K562 (cell line): ENCODE results near the gene OR5AU1. TPM values are rescaled to one million over a fixed set of nuclear protein-coding genes. Genes with fewer than 3 reads are reported as not detected.

Experiments used
- ATAC-seq: fragments of 200-7000 bp; cut with Tn5 transposase; 3 replicates; pipeline ENCODE4 v1.9.1; 2020; ENCODE audit warnings: moderate library complexity
- BruUV-seq: library from RNA; stranded (reverse); fragments of 400-500 nt; replicated peaks from 2 replicates; lab custom pipeline; 2021; lab: Mats Ljungman, UMichigan
- CTCF ChIA-PET: fragments of 300-600 bp; formaldehyde crosslinking; extraction: SDS; loops from one replicate; lab custom pipeline; 2021; ENCODE audit warnings: low intra/inter-chr PET ratio; lab: Yijun Ruan, JAX
- POLR2A ChIA-PET: fragments of 300-600, 350-650 bp; sonication (Branson Sonifier 250); formaldehyde crosslinking; extraction: SDS; loops from one replicate; lab custom pipeline; 2021; ENCODE audit warnings: antibody characterized with exemption, inconsistent platforms; lab: Yijun Ruan, JAX
- DNase-seq, 4 experiments: peaks; one replicate each; pipeline versions ENCODE4 v3.0.0 to v3.0.0-alpha.2; 2011 to 2018; ENCODE audit warnings: low spot score in 3 of 4, mixed read lengths in 3 of 4; ENCODE audit errors: extremely low read depth in 1 of 4
- FAIRE-seq: peaks from 2 replicates; lab custom pipeline; 2011; peaks lifted over from hg19 to GRCh38; lab: Jason Lieb, UNC
- H2AFZ ChIP-seq: 2 replicates; pipeline ENCODE4 v1.6.0; 2011; ENCODE audit warnings: low read depth, low read length, control low read depth, inconsistent platforms
- H3K27ac ChIP-seq: fragments of 200-600 bp; 3 replicates; pipeline ENCODE4 v1.8.0; 2011; ENCODE audit warnings: low read depth, mild to moderate bottlenecking, control low read depth, inconsistent platforms, low read length, moderate library complexity, mixed read lengths; ENCODE audit errors: extremely low read depth
- H3K27me3 ChIP-seq, 2 experiments: fragments of 300-600 bp in 1 of 2; 2 replicates in 1 of 2; 3 replicates in 1 of 2; pipeline versions ENCODE4 v1.6.0 to v1.8.0; 2011; ENCODE audit warnings: inconsistent platforms in 2 of 2, low read length in 2 of 2, mild to moderate bottlenecking in 1 of 2, mixed read lengths in 1 of 2, moderate library complexity in 1 of 2; ENCODE audit not compliant: control insufficient read depth in 2 of 2, insufficient read depth in 2 of 2
- H3K36me3 ChIP-seq: fragments of 300-600 bp; 3 replicates; pipeline ENCODE4 v1.8.0; 2011; ENCODE audit warnings: mild to moderate bottlenecking, low read length, inconsistent platforms; ENCODE audit not compliant: control insufficient read depth, insufficient read depth
- H3K4me1 ChIP-seq, 2 experiments: fragments of 200-600 bp in 1 of 2; replicated peaks in 1 of 2; 2 replicates in 1 of 2; 3 replicates in 1 of 2; pipeline versions ENCODE4 v1.5.1 to v1.8.0; 2011; ENCODE audit warnings: inconsistent platforms in 2 of 2, low read length in 2 of 2, mild to moderate bottlenecking in 1 of 2, mixed read lengths in 1 of 2, moderate library complexity in 1 of 2; ENCODE audit not compliant: control insufficient read depth in 2 of 2, insufficient read depth in 2 of 2
- H3K4me2 ChIP-seq: 2 replicates; pipeline ENCODE4 v1.6.1; 2011; ENCODE audit warnings: low read length, control low read depth, inconsistent platforms, mixed read lengths; ENCODE audit not compliant: insufficient read depth
- H3K4me3 ChIP-seq: fragments of 200-600 bp; sonication (generic), shearing (Covaris generic); 2 replicates; pipeline ENCODE4 v1.5.1; 2016; ENCODE audit warnings: control low read depth, inconsistent platforms
- H3K79me2 ChIP-seq: fragments of 200-600 bp; 3 replicates; pipeline ENCODE4 v1.8.0; 2011; ENCODE audit warnings: low read length, inconsistent platforms; ENCODE audit not compliant: control insufficient read depth, insufficient read depth
- H3K9ac ChIP-seq, 2 experiments: 2 replicates each; pipeline versions ENCODE4 v1.6.0 to v1.6.1; 2011; ENCODE audit warnings: low read depth in 2 of 2, low read length in 2 of 2, control low read depth in 1 of 2, inconsistent platforms in 1 of 2, mild to moderate bottlenecking in 1 of 2, mixed read lengths in 1 of 2; ENCODE audit not compliant: insufficient read depth in 1 of 2
- H3K9me1 ChIP-seq: one replicate; pipeline ENCODE4 v1.6.0; 2011; ENCODE audit warnings: inconsistent platforms, mild to moderate bottlenecking, low read length, moderate library complexity; ENCODE audit not compliant: control insufficient read depth, insufficient read depth
- H3K9me3 ChIP-seq: replicated peaks from 2 replicates; pipeline ENCODE4 v1.5.1; 2011; ENCODE audit warnings: low read depth, low read length, inconsistent platforms; ENCODE audit not compliant: control insufficient read depth, insufficient read depth
- H4K20me1 ChIP-seq: replicated peaks from 2 replicates; pipeline ENCODE4 v1.6.1; 2011; ENCODE audit warnings: low read length, inconsistent platforms, mixed read lengths; ENCODE audit not compliant: control insufficient read depth, insufficient read depth
- CUX1 ChIP-seq: fragments of 200-800 bp; sonication (Bioruptor generic); IDR thresholded peaks from 2 replicates; pipeline ENCODE4 v1.6.1; 2016; ENCODE audit warnings: missing genetic modification characterization, missing compliant biosample characterization
- FOXA3 ChIP-seq, 2 experiments: fragments of 450-650 bp in 1 of 2; sonication (generic) in 1 of 2; formaldehyde crosslinking; IDR thresholded peaks in 1 of 2; conservative IDR thresholded peaks in 1 of 2; 2 replicates each; pipeline versions ENCODE4 v1.4.0 to v1.8.0; 2020 to 2022; ENCODE audit warnings: mild to moderate bottlenecking in 2 of 2, missing genetic modification reagents in 1 of 2
- NKRF ChIP-seq: fragments of 450-650 bp; IDR thresholded peaks from 2 replicates; pipeline ENCODE4 v1.6.1; 2016; ENCODE audit warnings: borderline replicate concordance
- WGBS: fragments of 100-300 bp; shearing (Covaris generic); methylation state at CpG from one replicate; pipeline ENCODE4 v1.1.6; 2016; ENCODE audit warnings: low coverage, mixed read lengths; ENCODE audit not compliant: insufficient coverage; ENCODE audit errors: missing lambda C conversion rate; 5-methylcytosine and 5-hydroxymethylcytosine counted together
- in situ Hi-C: fragments of 300-500 bp; cut with MboI; formaldehyde crosslinking; loops from 4 replicates; pipeline ENCODE4 v1.15.0; 2018; ENCODE audit warnings: inconsistent platforms, mixed read lengths
- intact Hi-C: fragments of 100-400 bp; cut with micrococcal nuclease; formaldehyde crosslinking; loops from 2 replicates; pipeline ENCODE4 v1.14.2; 2022
- polyA plus RNA-seq, 8 experiments: library from polyadenylated mRNA; depleted of rRNA in 4 of 8; stranded (reverse) in 5 of 8; unstranded in 3 of 8; fragments of >200 nt; fragmentation: Nextera tagmentation in 2 of 8; fragmentation: Illumina TruSeq in 1 of 8; extraction: Ambion mirVana in 2 of 8; extraction: Trizol in 1 of 8; gene quantifications; 2 replicates each; pipeline versions ENCODE4 v1.2.1 to v1.2.3, GENCODE V29; 2011 to 2014; ENCODE audit warnings: inconsistent platforms in 1 of 8, missing spikeins in 1 of 8
- total RNA-seq, 7 experiments: library from RNA; depleted of rRNA in 6 of 7; stranded (reverse); fragments of >200 nt in 6 of 7; fragmentation: Illumina TruSeq in 2 of 7; extraction: Trizol in 2 of 7; gene quantifications; 2 replicates each; pipeline versions ENCODE4 v1.2.1 to v1.2.3, GENCODE V29; 2011 to 2021; ENCODE audit warnings: low replicate concordance in 1 of 7

The OR5AU1 gene
- total and polyA plus RNA-seq, 9 of the 15 experiments (the other 6 are each of a cell fraction or from before 2014, with no cell fraction given): not detected

- WGBS: 56% methylated on average over 2 of the region's 2 CpGs
- TF ChIP-seq NKRF (no peak), CUX1 (CRISPR knock-in tag) (no peak), FOXA3 (CRISPR knock-in tag; conservative IDR thresholded peaks at IDR 0.05 in 1 of 2, IDR thresholded peaks at IDR 0.05 in 1 of 2) (no peak)
- FAIRE-seq (no peak), DNase-seq (no peak), ATAC-seq (no peak)
- intact Hi-C loops (no loop called here), in situ Hi-C loops (no loop called here)
- Histone ChIP-seq H3K79me2 (no peaks in the 10 kb centered on the region), H3K9me1 (no peaks in the 10 kb centered on the region), H2AFZ (peak overlapping the region; percentile 23; the same call in 1 of the 2 replicates), H3K4me3 (no peak overlapping the region), H3K27me3 (no peaks in the 10 kb centered on the region), H3K27ac (no peak overlapping the region), H3K4me1 (peaks cover 2 to 15% of the 10 kb centered on the region in 2 experiments; a peak in 3 of 5 replicates), H4K20me1 (no peaks in the 10 kb centered on the region), H3K36me3 (no peaks in the 10 kb centered on the region), H3K9me3 (no peaks in the 10 kb centered on the region), H3K9ac (no peak overlapping the region), H3K4me2 (no peak overlapping the region)
- BruUV-seq: no TSS peak
- CTCF ChIA-PET: no interaction called here
- POLR2A ChIA-PET: interaction anchor here (1.1 kb wide), 1 partner anchor 9 kb away, joined by 3 read pairs; no protein-coding TSS in a partner anchor
Observed at GRCh38 chr14:21113369-21113768, 42.5 kb downstream of the OR5AU1 start.
